ENCODE measurements around the gene SAMD4B. TPM values are rescaled to one million over a fixed set of nuclear protein-coding genes. Genes with fewer than 3 reads are reported as not detected.

Gene SAMD4B
- total and polyA plus RNA-seq, 9 of the 15 experiments (the other 6 are each of a cell fraction or from before 2014, with no cell fraction given) = 3.4 to 90.5 (median 38.0) TPM

DNA sequence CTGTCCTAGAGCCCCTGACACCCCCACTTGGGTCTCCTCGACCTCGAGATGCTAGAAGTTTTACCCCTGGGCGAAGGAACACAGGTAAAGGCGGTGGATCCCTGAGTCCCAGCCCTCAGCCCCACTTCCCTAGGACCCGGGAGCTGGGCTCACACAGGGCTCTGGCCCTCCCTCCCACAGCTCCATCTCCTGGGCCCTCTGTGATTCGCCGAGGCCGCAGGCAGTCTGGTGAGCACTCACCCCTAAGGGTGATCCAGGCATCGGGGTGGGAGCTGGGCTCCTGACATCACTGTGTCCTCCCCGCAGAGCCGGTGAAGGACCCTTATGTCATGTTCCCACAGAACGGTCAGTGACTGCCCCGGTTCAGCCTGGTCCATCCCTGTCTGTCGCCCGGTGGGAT is 78.5 kb downstream of the SAMD4B start:
- no peak for TF ChIP-seq ZFP1 (CRISPR knock-in tag; IDR thresholded peaks at IDR 0.05)
- TF ChIP-seq PREB (CRISPR knock-in tag; IDR thresholded peaks at IDR 0.05) = no peak
- TF ChIP-seq ETS2 (tag; IDR thresholded peaks at IDR 0.05; ENCODE audit: borderline replicate concordance, poor library complexity, severe bottlenecking) = no peak
- peak; percentile 36; the same call in 1 of the 2 replicates for TF ChIP-seq RBFOX2 (IDR thresholded peaks at IDR 0.05; ENCODE audit: low read depth, low read length)
- intact Hi-C loops (cut with micrococcal nuclease) (no loop called here), in situ Hi-C loops (cut with MboI) (no loop called here)
- no peaks in the 10 kb centered on the region for H4K20me1 ChIP-seq (replicated peaks; ENCODE audit: control insufficient read depth, insufficient read depth, low read length)
- no TSS peak for BruUV-seq (replicated peaks)
- no peak overlapping the region for H3K27ac ChIP-seq (ENCODE audit: extremely low read depth, low read depth, low read length)
- ChIA-PET CTCF (ENCODE audit: low intra/inter-chr PET ratio) (no interaction called here), POLR2A (interaction anchor here (9.1 kb wide), 1 partner anchor 13 kb away, joined by 141 read pairs; the partner anchor contains the start of gene RPS16)
- H3K9me1 ChIP-seq (ENCODE audit: control insufficient read depth, insufficient read depth, low read length) = no peaks in the 10 kb centered on the region
- H3K79me2 ChIP-seq (ENCODE audit: control insufficient read depth, insufficient read depth, low read length) = no peaks in the 10 kb centered on the region
- no peak for FAIRE-seq
- H2AFZ ChIP-seq (ENCODE audit: low read depth, low read length) = no peak overlapping the region
- peak; percentile 11; the same call in 1 of the 3 replicates for ATAC-seq
- WGBS (ENCODE audit: insufficient coverage, low coverage, missing lambda C conversion rate) = 87% methylated on average over 10 of the region's 15 CpGs
- peaks cover 0 to 23% of the 10 kb centered on the region in 2 experiments; a peak in 2 of 5 replicates for H3K4me1 ChIP-seq (replicated peaks in 1 of 2; ENCODE audit: control insufficient read depth in 2 of 2, insufficient read depth in 2 of 2, low read length in 2 of 2)
- no peaks in the 10 kb centered on the region for H3K9me3 ChIP-seq (replicated peaks; ENCODE audit: control insufficient read depth, insufficient read depth, low read depth, low read length)
- DNase-seq (ENCODE audit: extremely low read depth in 1 of 4, low spot score in 3 of 4) = no peak
- no peak overlapping the region for H3K4me2 ChIP-seq (ENCODE audit: insufficient read depth, low read length)
- H3K27me3 ChIP-seq (ENCODE audit: control insufficient read depth in 2 of 2, insufficient read depth in 2 of 2, low read length in 2 of 2) = no peaks in the 10 kb centered on the region
- H3K4me3 ChIP-seq = no peak overlapping the region
- 0 out of 4 replicates have a peak overlapping the region, but pooled peaks of 1 of the 2 experiments have one; percentile 1 for H3K9ac ChIP-seq (ENCODE audit: insufficient read depth in 1 of 2, low read depth in 2 of 2, low read length in 2 of 2)
- H3K36me3 ChIP-seq (ENCODE audit: control insufficient read depth, insufficient read depth, low read length) = peaks cover 37% of the 10 kb centered on the region; the same call in 2 of the 3 replicates

Measured in K562 (cell line).